ENCODE data around the gene DAPK2.
A peak's percentile ranks its signal among the peaks of the same experiment; 100 is the strongest.

DAPK2 gene

GRCh38 chr15:63977119-63977518, 69.2 kb downstream of the DAPK2 start:
- no peak for TF ChIP-seq ARNTL (CRISPR knock-in tag; IDR thresholded peaks at IDR 0.05; ENCODE audit: borderline replicate concordance, low read depth)
- no peak for TF ChIP-seq ZNF8 (CRISPR knock-in tag; IDR thresholded peaks at IDR 0.05)
- no peak for TF ChIP-seq CSRNP3 (CRISPR knock-in tag; IDR thresholded peaks at IDR 0.05)
- no peak for TF ChIP-seq ESRRG (CRISPR knock-in tag; IDR thresholded peaks at IDR 0.05)
- no peak for TF ChIP-seq POU6F1 (CRISPR knock-in tag; IDR thresholded peaks at IDR 0.05; ENCODE audit: borderline replicate concordance, low read depth)
- TF ChIP-seq SNAI2 (CRISPR knock-in tag; IDR thresholded peaks at IDR 0.05): no peak
- no peak for TF ChIP-seq ISL1 (CRISPR knock-in tag; IDR thresholded peaks at IDR 0.05)
- TF ChIP-seq RARB (CRISPR knock-in tag; IDR thresholded peaks at IDR 0.05): no peak
- TF ChIP-seq CSDC2 (CRISPR knock-in tag; IDR thresholded peaks at IDR 0.05): no peak
- TF ChIP-seq TSHZ2 (CRISPR knock-in tag; IDR thresholded peaks at IDR 0.05): no peak
- TF ChIP-seq ZNF70 (CRISPR knock-in tag; IDR thresholded peaks at IDR 0.05): no peak
- TF ChIP-seq ZFP30 (CRISPR knock-in tag; IDR thresholded peaks at IDR 0.05): no peak
- no peak for ATAC-seq

- TF ChIP-seq PPARA (CRISPR knock-in tag; IDR thresholded peaks at IDR 0.05; ENCODE audit: borderline replicate concordance): no peak
- TF ChIP-seq RARB (CRISPR knock-in tag; IDR thresholded peaks at IDR 0.05): no peak
- TF ChIP-seq POU6F1 (CRISPR knock-in tag; IDR thresholded peaks at IDR 0.05; ENCODE audit: borderline replicate concordance, low read depth): no peak
- no peak for ATAC-seq
Observed at GRCh38 chr15:63974021-63974420, 72.3 kb downstream of the DAPK2 start.

GRCh38 chr15:63973212-63974009, 72.9 kb downstream of the DAPK2 start:
- TF ChIP-seq ESRRG (CRISPR knock-in tag; IDR thresholded peaks at IDR 0.05) (no peak), ZC3H10 (CRISPR knock-in tag; IDR thresholded peaks at IDR 0.05) (no peak), ZFP3 (CRISPR knock-in tag; IDR thresholded peaks at IDR 0.05) (no peak), RARB (CRISPR knock-in tag; IDR thresholded peaks at IDR 0.05) (no peak), PPARA (CRISPR knock-in tag; IDR thresholded peaks at IDR 0.05; ENCODE audit: borderline replicate concordance) (no peak), OSR1 (CRISPR knock-in tag; IDR thresholded peaks at IDR 0.05) (no peak)
- ATAC-seq: peak; percentile 71

- ATAC-seq: no peak
- TF ChIP-seq CSRNP3 (CRISPR knock-in tag; IDR thresholded peaks at IDR 0.05) (no peak), ZC3H10 (CRISPR knock-in tag; IDR thresholded peaks at IDR 0.05) (no peak), BACH2 (CRISPR knock-in tag; IDR thresholded peaks at IDR 0.05; ENCODE audit: borderline replicate concordance) (no peak), ZNF70 (CRISPR knock-in tag; IDR thresholded peaks at IDR 0.05) (no peak), ARNTL (CRISPR knock-in tag; IDR thresholded peaks at IDR 0.05; ENCODE audit: borderline replicate concordance, low read depth) (no peak), PPARA (CRISPR knock-in tag; IDR thresholded peaks at IDR 0.05; ENCODE audit: borderline replicate concordance) (no peak), ZFP30 (CRISPR knock-in tag; IDR thresholded peaks at IDR 0.05) (no peak), ZNF8 (CRISPR knock-in tag; IDR thresholded peaks at IDR 0.05) (no peak), TOX (CRISPR knock-in tag; IDR thresholded peaks at IDR 0.05; ENCODE audit: borderline replicate concordance) (no peak), GLIS3 (CRISPR knock-in tag; IDR thresholded peaks at IDR 0.05) (no peak), ISL1 (CRISPR knock-in tag; IDR thresholded peaks at IDR 0.05) (no peak), OSR1 (CRISPR knock-in tag; IDR thresholded peaks at IDR 0.05) (no peak), POU6F1 (CRISPR knock-in tag; IDR thresholded peaks at IDR 0.05; ENCODE audit: borderline replicate concordance, low read depth) (no peak)
Observed at GRCh38 chr15:63972801-63973200, 73.5 kb downstream of the DAPK2 start.
